ENCODE data around the gene LCTL.

The LCTL gene

DNA sequence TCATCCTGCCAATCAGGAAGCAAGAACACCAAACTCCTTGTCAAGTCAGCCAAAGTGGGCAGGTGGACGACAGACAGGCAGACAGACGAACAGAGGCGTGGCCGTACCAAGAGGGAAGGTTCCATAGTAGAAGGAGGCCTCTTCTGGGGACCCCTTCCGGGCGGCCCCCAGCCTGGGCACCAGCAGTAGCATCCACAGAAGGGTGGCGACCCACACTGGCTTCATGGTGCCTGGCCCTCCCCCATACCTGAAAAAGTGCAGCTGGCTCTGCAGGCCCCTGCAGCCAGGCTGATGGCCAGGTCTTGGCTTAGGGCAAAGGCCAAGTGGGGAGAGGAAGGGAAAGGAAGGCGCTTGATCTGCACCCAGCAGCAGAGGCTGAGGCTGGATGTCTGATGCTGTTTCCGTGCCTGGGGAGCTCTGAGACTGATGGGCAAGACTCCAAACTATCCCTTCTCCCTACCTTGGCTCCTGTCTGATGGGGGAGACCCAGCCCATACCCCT lies 607 bp downstream of the LCTL start:
- DNase-seq, result no peak
- Mint-ChIP-seq H3K27ac (no peak overlapping the region), H3K4me3 (no peak overlapping the region), H3K9me3 (no peaks in the 10 kb centered on the region), H3K36me3 (no peaks in the 10 kb centered on the region), H3K27me3 (peaks cover 7% of the 10 kb centered on the region), H3K4me1 (peaks cover 6% of the 10 kb centered on the region)
- CTCF ChIA-PET, result interaction anchor here (1.0 to 1.5 kb wide), 2 partner anchors 10 to 44 kb away, joined by 3 to 6 read pairs; no protein-coding TSS in a partner anchor

DNA sequence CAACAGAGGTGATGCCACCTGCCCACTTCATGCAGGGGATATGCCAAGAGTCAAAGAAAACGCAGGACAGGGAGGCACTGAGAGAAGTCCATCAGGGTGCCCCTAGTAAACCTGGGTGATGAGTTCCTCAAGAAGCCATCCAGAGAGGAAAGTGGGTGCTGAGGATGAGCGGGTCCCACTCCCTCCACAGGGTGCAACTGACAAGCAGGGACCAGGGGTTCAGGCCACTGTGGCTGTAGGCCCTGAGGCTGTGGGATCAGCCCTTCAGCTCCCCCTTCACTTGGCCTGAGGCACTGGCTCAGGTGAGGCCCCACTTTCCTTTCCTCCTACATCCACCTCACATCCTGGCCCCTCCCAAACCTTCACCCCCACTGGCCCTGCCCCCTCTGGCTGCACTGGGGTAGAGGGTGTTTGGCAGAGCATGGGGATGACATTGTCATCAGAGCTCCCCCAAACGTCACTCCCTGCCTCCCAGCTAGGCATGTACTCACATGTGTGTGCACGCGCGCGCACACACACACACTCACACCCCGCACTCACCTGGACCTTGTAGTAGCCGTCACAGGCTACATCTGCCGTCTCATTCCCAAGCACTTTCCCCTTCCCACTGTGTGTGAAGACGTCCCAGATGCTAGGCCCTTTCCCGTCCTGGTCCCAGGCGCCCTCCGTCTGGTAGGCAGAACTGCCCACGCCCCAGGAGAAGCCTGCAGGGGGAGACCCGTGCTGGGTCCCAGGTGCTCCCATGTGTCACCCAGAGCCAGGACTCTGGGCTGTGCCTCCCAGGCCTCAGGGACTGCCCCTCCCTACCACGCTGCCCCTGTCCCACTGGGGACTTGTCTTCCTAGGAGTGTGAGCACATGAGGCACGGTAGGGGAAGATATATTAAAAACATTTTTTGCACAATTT lies 1.4 kb downstream of the LCTL start:
- no peak overlapping the region for H3K4me3 Mint-ChIP-seq
- no peaks in the 10 kb centered on the region for H3K9me3 Mint-ChIP-seq
- H3K4me1 Mint-ChIP-seq, result peaks cover 6% of the 10 kb centered on the region
- CTCF ChIA-PET, result interaction anchor here (1.5 kb wide), 1 partner anchor 10 kb away, joined by 6 read pairs; no protein-coding TSS in a partner anchor
- DNase-seq, result no peak
- H3K27me3 Mint-ChIP-seq, result peaks cover 7% of the 10 kb centered on the region
- no peak overlapping the region for H3K27ac Mint-ChIP-seq
- H3K36me3 Mint-ChIP-seq, result no peaks in the 10 kb centered on the region

DNA sequence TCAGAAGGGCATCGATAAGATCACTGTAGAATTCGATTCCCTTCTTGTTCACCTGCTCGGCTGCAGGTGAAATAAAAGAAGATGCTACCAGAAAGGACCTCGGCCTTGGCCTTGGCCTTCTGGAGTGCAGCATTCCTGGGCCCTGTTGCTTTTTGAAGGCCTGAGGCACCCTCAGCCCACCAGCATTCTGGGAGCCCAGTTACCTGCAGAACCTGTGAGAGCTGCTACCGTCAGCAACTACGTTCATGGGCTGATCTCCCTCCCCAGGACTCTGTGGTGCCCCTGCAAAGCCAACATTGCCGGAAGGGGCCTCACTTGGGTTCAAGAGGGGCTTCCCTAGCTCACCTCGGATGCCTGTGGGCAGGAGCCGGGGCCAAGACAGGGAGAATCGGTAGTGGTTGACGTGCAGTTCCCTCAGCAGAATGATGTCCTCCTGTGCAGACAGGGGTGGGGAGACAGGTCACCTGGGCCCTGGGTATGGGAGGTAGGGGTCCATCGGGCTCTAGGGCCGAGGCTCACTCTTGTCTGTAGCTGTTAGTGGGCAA lies 2.2 kb downstream of the LCTL start:
- CTCF ChIA-PET, result no interaction called here
- Mint-ChIP-seq H3K9me3 (no peaks in the 10 kb centered on the region), H3K4me1 (peaks cover 6% of the 10 kb centered on the region), H3K4me3 (no peak overlapping the region), H3K36me3 (no peaks in the 10 kb centered on the region), H3K27ac (no peak overlapping the region), H3K27me3 (peaks cover 7% of the 10 kb centered on the region)
- DNase-seq, result no peak

DNA sequence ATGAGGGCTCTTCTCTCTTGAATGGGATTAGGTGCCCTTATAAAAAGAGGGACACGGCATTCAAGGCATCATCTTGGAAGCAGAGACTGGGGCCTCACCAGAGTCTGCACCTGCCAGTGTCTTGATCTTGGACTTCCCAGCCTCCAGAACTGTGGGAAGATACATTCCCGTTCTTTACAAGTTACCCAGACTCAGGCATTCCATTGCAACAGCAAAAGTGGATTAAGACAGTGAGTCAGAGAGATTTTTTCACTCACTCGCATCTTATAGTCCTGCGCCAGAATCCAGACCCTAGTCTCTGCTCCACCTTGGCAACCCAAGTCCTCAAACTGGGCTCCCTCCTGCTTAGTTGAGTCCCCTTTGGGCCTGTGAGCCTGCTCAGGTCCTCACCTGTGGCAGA lies 2.7 kb downstream of the LCTL start:
- Mint-ChIP-seq H3K9me3 (no peaks in the 10 kb centered on the region), H3K27ac (no peak overlapping the region)
- CTCF ChIA-PET, result no interaction called here

DNA sequence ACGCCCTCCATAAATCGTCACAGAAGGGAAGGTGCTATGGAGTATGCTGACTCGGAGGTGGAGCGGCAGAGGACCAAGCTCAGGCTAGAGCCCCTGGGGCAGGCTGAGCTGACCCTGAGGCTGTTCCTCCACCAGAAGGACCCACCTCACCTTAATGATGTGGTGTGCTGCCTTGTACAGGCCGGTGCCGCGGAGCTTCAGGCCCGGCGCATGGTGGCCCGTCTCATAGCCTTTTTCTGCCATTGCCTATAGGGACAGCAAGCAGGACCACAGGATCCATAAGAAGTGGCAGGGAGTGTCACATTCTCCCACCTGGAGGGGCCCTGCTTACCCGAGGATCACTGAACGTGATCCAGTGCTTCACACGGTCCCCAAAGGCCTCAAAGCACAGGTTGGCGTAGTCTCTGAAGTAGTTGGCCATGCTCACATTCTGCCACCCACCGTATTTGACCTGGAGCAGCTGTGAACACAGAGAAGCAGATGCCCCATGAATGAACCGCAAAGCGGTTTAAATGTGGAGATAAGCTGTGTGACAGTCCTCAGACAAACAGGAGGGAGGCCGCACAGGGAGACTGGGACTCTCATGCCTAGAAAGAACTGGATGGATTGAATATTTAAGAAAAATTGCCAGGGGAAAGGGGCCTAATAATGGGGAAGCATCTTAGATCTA lies 4.8 kb downstream of the LCTL start:
- Mint-ChIP-seq H3K4me3 (no peak overlapping the region), H3K9me3 (no peaks in the 10 kb centered on the region), H3K4me1 (no peaks in the 10 kb centered on the region), H3K27me3 (no peaks in the 10 kb centered on the region), H3K36me3 (no peaks in the 10 kb centered on the region), H3K27ac (no peak overlapping the region)
- no peak for DNase-seq
- CTCF ChIA-PET, result no interaction called here

More for the DNA sequence above, 2.7 kb downstream of the LCTL start:
- Mint-ChIP-seq H3K27me3 (peaks cover 7% of the 10 kb centered on the region), H3K4me1 (peaks cover 6% of the 10 kb centered on the region), H3K36me3 (no peaks in the 10 kb centered on the region), H3K4me3 (no peak overlapping the region)
- DNase-seq, result no peak

DNA sequence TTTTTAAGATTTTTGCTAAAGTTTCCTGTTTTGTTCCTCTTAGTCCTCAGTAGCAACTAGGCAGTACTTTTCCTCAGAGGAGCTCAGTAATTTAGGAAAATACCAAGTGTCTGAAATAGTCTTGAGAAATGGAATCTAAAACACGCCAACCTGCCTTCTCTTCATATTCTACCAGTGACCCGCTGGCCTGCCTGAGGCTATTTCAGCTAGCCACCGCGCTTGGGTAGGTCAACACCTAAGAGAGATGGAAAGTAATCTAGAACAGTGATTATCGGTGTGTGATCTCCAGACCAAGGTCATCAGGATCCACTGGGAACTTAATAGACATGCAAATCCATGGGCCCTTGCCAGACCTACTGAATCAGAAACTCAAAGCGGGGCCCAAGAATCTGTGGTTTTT lies 7.5 kb downstream of the LCTL start:
- Mint-ChIP-seq H3K27me3 (no peaks in the 10 kb centered on the region), H3K27ac (no peak overlapping the region), H3K36me3 (peaks cover 5% of the 10 kb centered on the region), H3K9me3 (peaks cover 2% of the 10 kb centered on the region), H3K4me1 (no peaks in the 10 kb centered on the region), H3K4me3 (no peak overlapping the region)
- CTCF ChIA-PET, result no interaction called here
- DNase-seq, result no peak

DNA sequence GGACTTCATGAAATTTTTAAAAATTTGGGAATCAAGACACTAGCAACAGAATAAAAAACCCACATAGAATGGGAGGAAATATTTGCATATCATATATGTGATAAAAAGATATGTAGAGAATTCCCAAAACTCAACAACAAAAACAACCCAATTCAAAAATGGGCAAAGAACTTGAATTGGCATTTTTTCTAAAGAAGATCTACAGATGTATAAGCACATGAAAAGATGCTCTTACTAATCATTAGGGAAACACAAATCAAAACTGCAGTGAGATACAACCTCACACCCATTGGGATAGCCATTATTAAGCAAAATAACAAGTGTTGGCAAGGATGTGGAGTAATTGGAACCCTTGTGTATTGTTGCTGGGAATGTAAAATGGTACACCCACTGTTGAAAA lies 10.1 kb downstream of the LCTL start:
- H3K4me1 Mint-ChIP-seq, result no peaks in the 10 kb centered on the region
- H3K4me3 Mint-ChIP-seq, result no peak overlapping the region
- no peak for DNase-seq
- H3K27me3 Mint-ChIP-seq, result no peaks in the 10 kb centered on the region
- no peak overlapping the region for H3K27ac Mint-ChIP-seq
- CTCF ChIA-PET, result interaction anchor here (2.1 kb wide), 1 partner anchor 11 kb away, joined by 5 read pairs; no protein-coding TSS in a partner anchor
- peaks cover 2% of the 10 kb centered on the region for H3K9me3 Mint-ChIP-seq
- peaks cover 16% of the 10 kb centered on the region for H3K36me3 Mint-ChIP-seq

DNA sequence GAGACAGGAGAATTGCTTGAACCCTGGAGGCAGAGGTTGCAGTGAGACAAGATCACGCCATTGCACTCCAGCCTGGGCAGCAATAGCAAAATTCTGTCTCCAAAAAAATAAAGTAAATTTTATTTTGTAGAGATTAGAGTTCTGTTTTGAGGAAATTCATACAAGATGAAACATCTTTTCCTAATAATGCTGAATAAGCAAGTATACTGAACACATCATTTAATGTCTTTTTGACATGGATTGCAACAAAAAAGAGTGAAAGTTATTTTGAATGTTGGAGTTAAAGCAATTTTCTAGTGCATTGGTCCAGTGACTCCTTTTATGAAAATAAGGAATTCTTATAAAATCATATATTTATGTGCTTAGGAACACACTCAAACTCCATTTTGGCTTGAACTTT lies 20.5 kb downstream of the LCTL start:
- DNase-seq, result no peak
- H3K27me3 Mint-ChIP-seq, result no peaks in the 10 kb centered on the region
- H3K27ac Mint-ChIP-seq, result no peak overlapping the region
- H3K9me3 Mint-ChIP-seq, result no peaks in the 10 kb centered on the region
- H3K4me1 Mint-ChIP-seq, result no peaks in the 10 kb centered on the region
- CTCF ChIA-PET, result no interaction called here
- H3K4me3 Mint-ChIP-seq, result no peak overlapping the region
- peaks cover 21% of the 10 kb centered on the region for H3K36me3 Mint-ChIP-seq

DNA sequence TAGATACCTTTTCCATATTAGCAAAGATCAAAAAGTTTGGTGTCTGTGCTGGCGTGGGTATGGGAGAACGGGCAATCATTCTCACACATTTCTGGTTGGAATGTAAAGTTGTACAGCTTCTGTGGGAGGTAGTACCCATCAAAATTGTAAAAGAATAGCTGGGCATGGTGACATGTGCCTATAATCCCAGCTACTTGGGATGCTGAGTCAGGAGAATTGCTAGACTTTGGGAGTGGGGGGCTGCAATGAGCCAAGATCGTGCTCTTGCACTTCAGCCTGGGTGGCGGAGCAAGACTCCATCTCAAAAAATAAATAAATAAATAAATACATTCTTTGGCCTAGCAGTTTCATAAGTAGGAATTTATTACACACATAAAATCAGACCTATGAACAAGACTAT lies 22.9 kb downstream of the LCTL start:
- CTCF ChIA-PET, result no interaction called here
- H3K9me3 Mint-ChIP-seq, result no peaks in the 10 kb centered on the region
- no peak for DNase-seq
- no peaks in the 10 kb centered on the region for H3K27me3 Mint-ChIP-seq
- H3K4me3 Mint-ChIP-seq, result no peak overlapping the region
- no peak overlapping the region for H3K27ac Mint-ChIP-seq
- no peaks in the 10 kb centered on the region for H3K4me1 Mint-ChIP-seq
- peaks cover 29% of the 10 kb centered on the region for H3K36me3 Mint-ChIP-seq

DNA sequence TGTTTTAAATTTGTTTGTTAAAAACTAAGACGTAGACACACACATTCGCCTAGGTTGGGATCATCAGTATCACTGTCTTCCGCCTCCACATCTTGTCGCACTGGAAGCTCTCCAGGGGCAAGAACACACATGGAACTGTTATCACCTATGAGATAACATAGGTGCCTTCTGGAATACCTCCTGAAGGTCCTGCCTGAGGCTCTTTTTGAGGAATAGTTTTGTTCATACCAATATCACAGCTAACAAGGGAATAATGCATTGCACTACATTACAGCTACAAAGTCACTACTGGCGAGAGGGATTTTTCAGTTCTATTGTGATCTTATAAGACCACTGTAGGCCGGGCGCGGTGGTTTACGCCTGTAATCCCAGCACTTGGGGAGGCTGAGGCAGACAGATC lies 30.7 kb downstream of the LCTL start:
- no peaks in the 10 kb centered on the region for H3K27me3 Mint-ChIP-seq
- H3K36me3 Mint-ChIP-seq, result peaks cover 25% of the 10 kb centered on the region
- DNase-seq, result no peak
- H3K27ac Mint-ChIP-seq, result no peak overlapping the region
- CTCF ChIA-PET, result interaction anchor here (0.6 to 0.7 kb wide), 2 partner anchors 37 to 330 kb away, joined by 3 read pairs; no protein-coding TSS in a partner anchor
- H3K4me3 Mint-ChIP-seq, result no peak overlapping the region
- no peaks in the 10 kb centered on the region for H3K4me1 Mint-ChIP-seq
- no peaks in the 10 kb centered on the region for H3K9me3 Mint-ChIP-seq

DNA sequence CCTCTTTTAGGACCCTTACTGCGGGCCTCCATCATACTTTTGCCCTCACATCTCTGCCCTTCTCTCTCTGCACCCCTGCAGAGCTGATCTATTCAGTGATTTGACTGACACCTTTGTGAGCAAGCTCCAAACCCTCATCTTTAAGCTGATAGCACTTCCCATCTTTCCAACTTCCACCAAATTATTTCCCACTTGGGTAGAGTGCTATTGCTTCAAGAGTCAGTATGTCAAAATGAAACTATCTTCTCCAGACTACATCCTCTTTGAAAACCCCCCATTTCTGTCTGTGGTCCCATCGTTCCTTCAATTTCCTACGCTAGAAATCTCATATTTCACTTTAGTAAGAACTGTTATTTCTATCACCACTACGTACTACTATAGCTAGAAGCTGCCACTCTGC lies 41.0 kb downstream of the LCTL start:
- Mint-ChIP-seq H3K27me3 (no peaks in the 10 kb centered on the region), H3K4me1 (no peaks in the 10 kb centered on the region), H3K36me3 (peaks cover 41% of the 10 kb centered on the region), H3K4me3 (no peak overlapping the region), H3K9me3 (no peaks in the 10 kb centered on the region), H3K27ac (no peak overlapping the region)
- CTCF ChIA-PET, result no interaction called here
- DNase-seq, result no peak

DNA sequence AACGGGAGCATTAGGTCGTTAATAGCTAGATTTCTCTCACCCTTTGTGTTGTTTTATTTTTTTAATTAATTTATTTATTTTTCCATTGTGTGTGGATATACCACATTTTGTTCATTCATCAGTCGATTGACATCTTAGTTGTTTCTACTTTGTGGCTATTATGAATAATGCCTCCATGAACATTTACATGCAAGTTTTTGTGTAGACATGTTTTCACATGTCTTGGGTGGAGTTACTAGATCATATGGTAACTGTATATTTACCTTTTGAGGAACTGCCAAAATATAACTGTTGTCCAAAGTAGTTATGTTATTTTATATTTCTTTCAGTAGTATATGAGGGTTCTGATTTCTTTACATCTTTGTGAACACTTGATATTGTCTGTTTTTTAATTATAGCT lies 41.9 kb downstream of the LCTL start:
- no peaks in the 10 kb centered on the region for H3K9me3 Mint-ChIP-seq
- DNase-seq, result no peak
- peaks cover 36% of the 10 kb centered on the region for H3K36me3 Mint-ChIP-seq
- H3K4me1 Mint-ChIP-seq, result no peaks in the 10 kb centered on the region
- H3K4me3 Mint-ChIP-seq, result no peak overlapping the region
- H3K27ac Mint-ChIP-seq, result no peak overlapping the region
- CTCF ChIA-PET, result no interaction called here
- H3K27me3 Mint-ChIP-seq, result no peaks in the 10 kb centered on the region

DNA sequence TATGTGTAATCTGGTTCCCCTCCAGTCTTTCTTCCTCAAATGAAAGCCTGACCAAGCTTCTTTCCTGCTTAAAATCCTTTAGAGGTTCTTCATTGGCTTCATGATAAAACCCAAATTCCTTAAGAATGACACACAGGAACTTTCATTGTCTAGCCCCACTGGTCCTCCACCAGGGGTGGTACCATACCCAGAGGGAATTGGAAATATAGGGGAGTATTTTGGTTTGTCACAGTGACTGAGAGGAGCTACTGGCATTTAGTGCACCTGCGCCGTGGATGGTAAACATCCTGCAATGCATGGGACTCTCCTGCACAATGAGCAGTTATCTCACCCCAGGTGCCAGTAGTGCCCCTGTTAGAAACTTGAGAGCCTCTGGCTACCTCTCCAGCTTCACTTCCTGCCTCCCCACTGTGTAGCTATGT lies 49.9 kb downstream of the LCTL start:
- Mint-ChIP-seq H3K9me3 (no peaks in the 10 kb centered on the region), H3K4me1 (no peaks in the 10 kb centered on the region), H3K4me3 (no peak overlapping the region), H3K36me3 (peaks cover 23% of the 10 kb centered on the region), H3K27me3 (no peaks in the 10 kb centered on the region), H3K27ac (no peak overlapping the region)
- CTCF ChIA-PET, result interaction anchor here (0.6 kb wide), 1 partner anchor 88 kb away, joined by 3 read pairs; no protein-coding TSS in a partner anchor
- DNase-seq, result no peak

DNA sequence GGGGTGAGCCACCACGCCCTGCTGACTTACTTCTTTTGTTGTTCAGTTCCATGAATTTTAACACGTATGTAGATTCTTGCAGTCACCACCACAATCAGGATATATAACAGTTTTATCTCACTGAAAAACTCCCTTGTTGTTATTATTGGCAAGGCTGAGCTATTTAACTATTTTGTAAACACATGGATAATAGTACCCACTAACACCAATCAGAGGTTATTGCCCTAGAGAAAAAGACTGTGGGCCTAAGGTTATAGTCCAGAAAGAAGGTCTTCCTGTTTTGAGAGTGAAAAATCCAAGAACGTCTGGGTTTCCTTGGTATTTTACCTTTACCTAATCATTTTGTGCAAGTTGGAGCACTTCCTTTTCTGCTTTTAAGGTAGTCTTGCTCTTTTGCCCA lies 51.2 kb downstream of the LCTL start:
- no peak for DNase-seq
- Mint-ChIP-seq H3K27me3 (no peaks in the 10 kb centered on the region), H3K9me3 (no peaks in the 10 kb centered on the region), H3K4me3 (no peak overlapping the region), H3K4me1 (no peaks in the 10 kb centered on the region), H3K36me3 (peaks cover 22% of the 10 kb centered on the region), H3K27ac (no peak overlapping the region)
- CTCF ChIA-PET, result interaction anchor here (0.6 kb wide), 1 partner anchor 645 kb away, joined by 3 read pairs; the partner anchor contains the start of gene RAB11A

Data from activated naive CD4-positive, alpha-beta T cell treated with anti-CD3 and anti-CD28 coated beads, Interleukin-2, amount 10 ng/mL, durations not matched to agents 7 days and 5 days (primary cell).